GM23338 (cell line): ENCODE results near the gene PELO. TPM values are rescaled to one million over a fixed set of nuclear protein-coding genes. Genes with fewer than 3 reads are reported as not detected.
A peak's percentile ranks its signal among the peaks of the same experiment; 100 is the strongest.

Source experiments
- ATAC-seq: fragments of 200-7000 bp; cut with Tn5 transposase; 3 replicates; pipeline ENCODE4 v1.9.1; 2020
- DNase-seq: peaks from one replicate; pipeline ENCODE4 v3.0.0-alpha.2; 2015; ENCODE audit warnings: low spot score
- H2AFZ ChIP-seq: fragments of 200-600 bp; sonication (generic); 2 replicates; pipeline ENCODE4 v1.8.0; 2016; ENCODE audit warnings: antibody characterized with exemption, mild to moderate bottlenecking, moderate library complexity
- H3F3A ChIP-seq: fragments of 200-600 bp; sonication (generic); replicated peaks from 2 replicates; pipeline ENCODE4 v1.8.0; 2017; ENCODE audit warnings: antibody characterized with exemption, mixed run types, low read depth
- H3K27ac ChIP-seq: fragments of 200-600 bp; sonication (generic); 2 replicates; pipeline ENCODE4 v1.6.1; 2016; ENCODE audit warnings: low read depth
- H3K27me3 ChIP-seq: fragments of 200-600 bp; sonication (generic); 2 replicates; pipeline ENCODE4 v1.8.0; 2016; ENCODE audit warnings: mild to moderate bottlenecking, mixed run types, moderate library complexity; ENCODE audit not compliant: insufficient read depth
- H3K36me3 ChIP-seq: fragments of 200-600 bp; sonication (generic); 2 replicates; pipeline ENCODE4 v1.8.0; 2016; ENCODE audit warnings: mild to moderate bottlenecking; ENCODE audit not compliant: insufficient read depth
- H3K4me1 ChIP-seq: fragments of 200-600 bp; sonication (generic); 2 replicates; pipeline ENCODE4 v1.8.0; 2016; ENCODE audit warnings: mild to moderate bottlenecking, moderate library complexity; ENCODE audit not compliant: insufficient read depth
- H3K4me2 ChIP-seq: fragments of 200-600 bp; sonication (generic); 2 replicates; pipeline ENCODE4 v1.7.1; 2017; ENCODE audit warnings: mixed run types
- H3K4me3 ChIP-seq: fragments of 200-600 bp; sonication (generic); 2 replicates; pipeline ENCODE4 v1.6.1; 2016; ENCODE audit warnings: mixed run types
- H3K79me2 ChIP-seq: fragments of 200-600 bp; sonication (generic); replicated peaks from 2 replicates; pipeline ENCODE4 v1.8.0; 2017; ENCODE audit warnings: mild to moderate bottlenecking; ENCODE audit not compliant: insufficient read depth
- H3K9me2 ChIP-seq: fragments of 200-600 bp; sonication (generic); 2 replicates; pipeline ENCODE4 v1.8.0; 2017; ENCODE audit not compliant: insufficient read depth
- H4K20me1 ChIP-seq: fragments of 200-600 bp; sonication (generic); replicated peaks from 2 replicates; pipeline ENCODE4 v1.8.0; 2017; ENCODE audit warnings: mild to moderate bottlenecking; ENCODE audit not compliant: insufficient read depth
- H3K27ac Mint-ChIP-seq: 2 replicates; pipeline ENCODE4 v1.8.0; 2020; ENCODE audit warnings: inconsistent platforms, mild to moderate bottlenecking, moderate library complexity, mixed read lengths
- H3K27me3 Mint-ChIP-seq: 3 replicates; pipeline ENCODE4 v1.8.0; 2022; ENCODE audit warnings: low read depth, mild to moderate bottlenecking, moderate library complexity, mixed read lengths, inconsistent platforms; ENCODE audit not compliant: insufficient read depth, poor library complexity
- H3K36me3 Mint-ChIP-seq: 3 replicates; pipeline ENCODE4 v1.8.0; 2021; ENCODE audit warnings: low read depth, mild to moderate bottlenecking, inconsistent platforms, moderate library complexity, mixed read lengths
- H3K4me1 Mint-ChIP-seq: 3 replicates; pipeline ENCODE4 v1.8.0; 2020; ENCODE audit warnings: mild to moderate bottlenecking, inconsistent platforms, mixed read lengths
- H3K4me3 Mint-ChIP-seq: 3 replicates; pipeline ENCODE4 v1.8.0; 2021; ENCODE audit warnings: moderate library complexity, mild to moderate bottlenecking, inconsistent platforms, mixed read lengths
- H3K9me3 Mint-ChIP-seq: 3 replicates; pipeline ENCODE4 v1.8.0; 2020; ENCODE audit warnings: moderate library complexity, mild to moderate bottlenecking, inconsistent platforms, mixed read lengths
- CREB1 ChIP-seq: fragments of 250-450 bp; sonication (Bioruptor Pico); IDR thresholded peaks from 2 replicates; pipeline ENCODE4 v1.5.0; 2020; ENCODE audit warnings: low read depth, mild to moderate bottlenecking, moderate library complexity
- CTCF ChIP-seq, 2 experiments: fragments of 200-600 bp in 1 of 2; sonication (generic) in 1 of 2; conservative IDR thresholded peaks; 2 replicates each; pipeline versions ENCODE4 v1.5.1 to v1.6.1; 2016 to 2017; ENCODE audit warnings: antibody characterized with exemption in 2 of 2, low read depth in 2 of 2, mild to moderate bottlenecking in 2 of 2, moderate library complexity in 1 of 2
- ETS1 ChIP-seq: IDR thresholded peaks from 2 replicates; pipeline ENCODE4 v1.6.1; 2016; ENCODE audit warnings: antibody characterized with exemption
- EZH2 ChIP-seq: fragments of 200-600 bp; sonication (generic); IDR thresholded peaks from one replicate; pipeline ENCODE4 v1.8.0; 2017; ENCODE audit warnings: antibody characterized with exemption, mild to moderate bottlenecking, low read depth; ENCODE audit not compliant: unreplicated experiment
- EZH2phosphoT487 ChIP-seq: fragments of 200-600 bp; sonication (generic); IDR thresholded peaks from one replicate; pipeline ENCODE4 v1.8.1; 2018; ENCODE audit warnings: antibody characterized with exemption; ENCODE audit not compliant: unreplicated experiment
- JUNB ChIP-seq: IDR thresholded peaks from one replicate; pipeline ENCODE4 v1.6.1; 2016; ENCODE audit warnings: antibody characterized with exemption; ENCODE audit not compliant: unreplicated experiment
- NANOG ChIP-seq: IDR thresholded peaks from 2 replicates; pipeline ENCODE4 v1.6.1; 2016; ENCODE audit warnings: antibody characterized with exemption, borderline replicate concordance
- POLR2AphosphoS5 ChIP-seq: IDR thresholded peaks from 2 replicates; pipeline ENCODE4 v1.6.1; 2016; ENCODE audit warnings: antibody characterized with exemption, low read depth
- REST ChIP-seq: IDR thresholded peaks from one replicate; pipeline ENCODE4 v1.6.1; 2018; ENCODE audit warnings: antibody characterized with exemption; ENCODE audit not compliant: unreplicated experiment
- STAT1 ChIP-seq: IDR thresholded peaks from one replicate; pipeline ENCODE4 v1.6.1; 2016; ENCODE audit warnings: antibody characterized with exemption; ENCODE audit not compliant: unreplicated experiment
- ZNF114 ChIP-seq: fragments of 250-450 bp; sonication (Bioruptor Pico); IDR thresholded peaks from 2 replicates; pipeline ENCODE4 v1.5.0; 2020; ENCODE audit warnings: mild to moderate bottlenecking, moderate library complexity
- ZNF331 ChIP-seq: fragments of 250-450 bp; sonication (Bioruptor Pico); IDR thresholded peaks from 2 replicates; pipeline ENCODE4 v1.5.0; 2020; ENCODE audit warnings: low read depth, mild to moderate bottlenecking, moderate library complexity
- ZNF462 ChIP-seq: fragments of 250-450 bp; sonication (Bioruptor Pico); IDR thresholded peaks from 2 replicates; pipeline ENCODE4 v1.5.0; 2020; ENCODE audit warnings: mild to moderate bottlenecking, moderate library complexity
- polyA plus RNA-seq: library from polyadenylated mRNA; unstranded; fragments of >200 nt; fragmentation: Nextera tagmentation; extraction: Ambion mirVana; gene quantifications from 2 replicates; pipeline ENCODE4 v1.2.1, GENCODE V29; 2016
- total RNA-seq: library from RNA; depleted of rRNA; stranded (reverse); fragments of >200 nt; shearing (Covaris generic); gene quantifications from 2 replicates; pipeline ENCODE4 v1.2.3, GENCODE V29; 2014

Gene PELO
- total and polyA plus RNA-seq, 2 experiments from 2014 or later: 13.6 to 15.6 TPM

GRCh38 chr5:52743970-52744369, 43.7 kb upstream of the PELO start:
- Histone ChIP-seq H3K9me2 (peaks cover 3% of the 10 kb centered on the region; the same call in 1 of the 2 replicates), H3K4me3 (no peak overlapping the region), H3K27ac (no peak overlapping the region), H3K27me3 (no peaks in the 10 kb centered on the region), H3K79me2 (no peaks in the 10 kb centered on the region), H3K4me1 (no peaks in the 10 kb centered on the region), H3K4me2 (no peak overlapping the region), H3F3A (no peaks in the 10 kb centered on the region), H2AFZ (no peak overlapping the region), H3K36me3 (no peaks in the 10 kb centered on the region), H4K20me1 (no peaks in the 10 kb centered on the region)
- DNase-seq: peak; percentile 14
- no peaks in the 10 kb centered on the region for H3K9me3 Mint-ChIP-seq
- TF ChIP-seq POLR2AphosphoS5 (no peak), NANOG (no peak), EZH2phosphoT487 (no peak), EZH2 (no peak), CTCF (conservative IDR thresholded peaks at IDR 0.05; ENCODE audit: low read depth in 2 of 2) (no peak), STAT1 (no peak), JUNB (no peak), ZNF114 (CRISPR knock-in tag) (no peak), ETS1 (no peak), REST (no peak), ZNF462 (CRISPR knock-in tag) (no peak), ZNF331 (CRISPR knock-in tag) (no peak), CREB1 (no peak)
- no peaks in the 10 kb centered on the region for H3K27me3 Mint-ChIP-seq
- ATAC-seq: no peak
- H3K36me3 Mint-ChIP-seq: no peaks in the 10 kb centered on the region
- no peak overlapping the region for H3K4me3 Mint-ChIP-seq
- H3K27ac Mint-ChIP-seq: no peak overlapping the region
- H3K4me1 Mint-ChIP-seq: peaks cover 1% of the 10 kb centered on the region; the same call in 2 of the 3 replicates
